GM23248 (cell line): ENCODE results near the gene IGF2BP3.

Experiments
- EZH2 ChIP-seq: fragments of 200-600 bp; sonication (generic); IDR thresholded peaks from 2 replicates; pipeline ENCODE4 v1.6.1; 2018; ENCODE audit warnings: antibody characterized with exemption, mild to moderate bottlenecking; ENCODE audit not compliant: insufficient read depth, poor library complexity, severe bottlenecking
- EZH2phosphoT487 ChIP-seq: fragments of 200-600 bp; sonication (generic); IDR thresholded peaks from 2 replicates; pipeline ENCODE4 v1.6.1; 2018; ENCODE audit warnings: antibody characterized with exemption, moderate library complexity, mild to moderate bottlenecking, low read depth; ENCODE audit not compliant: insufficient read depth

GRCh38 chr7:23514755-23515154 is 44.5 kb upstream of the IGF2BP3 start:
- TF ChIP-seq EZH2 (no peak), EZH2phosphoT487 (no peak)
